PC-3 (cell line): ENCODE data around the gene TNXB.

ENCODE experiments used
- EZH2 ChIP-seq: fragments of 300-600 bp; sonication (generic); IDR thresholded peaks from one replicate; pipeline ENCODE4 v1.6.1; 2017; ENCODE audit warnings: antibody characterized with exemption, mild to moderate bottlenecking, low read length; ENCODE audit not compliant: unreplicated experiment
- TF ChIP-seq, protein P1 (sequence below): fragments of 300-600 bp; sonication (generic); conservative IDR thresholded peaks from 2 replicates; pipeline ENCODE4 v1.5.1; 2017; ENCODE audit warnings: antibody characterized with exemption, low read depth, mild to moderate bottlenecking, low read length

GRCh38 chr6:32073613-32074012, 35.5 kb downstream of the TNXB start:
- TF ChIP-seq, protein P1, sequence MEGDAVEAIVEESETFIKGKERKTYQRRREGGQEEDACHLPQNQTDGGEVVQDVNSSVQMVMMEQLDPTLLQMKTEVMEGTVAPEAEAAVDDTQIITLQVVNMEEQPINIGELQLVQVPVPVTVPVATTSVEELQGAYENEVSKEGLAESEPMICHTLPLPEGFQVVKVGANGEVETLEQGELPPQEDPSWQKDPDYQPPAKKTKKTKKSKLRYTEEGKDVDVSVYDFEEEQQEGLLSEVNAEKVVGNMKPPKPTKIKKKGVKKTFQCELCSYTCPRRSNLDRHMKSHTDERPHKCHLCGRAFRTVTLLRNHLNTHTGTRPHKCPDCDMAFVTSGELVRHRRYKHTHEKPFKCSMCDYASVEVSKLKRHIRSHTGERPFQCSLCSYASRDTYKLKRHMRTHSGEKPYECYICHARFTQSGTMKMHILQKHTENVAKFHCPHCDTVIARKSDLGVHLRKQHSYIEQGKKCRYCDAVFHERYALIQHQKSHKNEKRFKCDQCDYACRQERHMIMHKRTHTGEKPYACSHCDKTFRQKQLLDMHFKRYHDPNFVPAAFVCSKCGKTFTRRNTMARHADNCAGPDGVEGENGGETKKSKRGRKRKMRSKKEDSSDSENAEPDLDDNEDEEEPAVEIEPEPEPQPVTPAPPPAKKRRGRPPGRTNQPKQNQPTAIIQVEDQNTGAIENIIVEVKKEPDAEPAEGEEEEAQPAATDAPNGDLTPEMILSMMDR = no peak
- no peak for TF ChIP-seq EZH2
